HEK293T (cell line): ENCODE results near the gene PHF11.

Experiments
- BHLHE40 ChIP-seq: fragments of 450-650 bp; IDR thresholded peaks from 2 replicates; pipeline ENCODE4 v1.6.1; 2016; ENCODE audit warnings: mild to moderate bottlenecking, moderate library complexity, borderline replicate concordance
- FOXK2 ChIP-seq: fragments of 450-650 bp; IDR thresholded peaks from 2 replicates; pipeline ENCODE4 v1.6.1; 2016; ENCODE audit warnings: mild to moderate bottlenecking
- FOXM1 ChIP-seq: fragments of 450-650 bp; IDR thresholded peaks from 2 replicates; pipeline ENCODE4 v1.6.1; 2017; ENCODE audit warnings: mild to moderate bottlenecking, borderline replicate concordance
- HDGF ChIP-seq: fragments of 450-650 bp; IDR thresholded peaks from 2 replicates; pipeline ENCODE4 v1.6.1; 2017; ENCODE audit warnings: antibody characterized with exemption, borderline replicate concordance
- SP1 ChIP-seq: fragments of 450-650 bp; IDR thresholded peaks from 2 replicates; pipeline ENCODE4 v1.6.1; 2017
- SUZ12 ChIP-seq: fragments of 450-650 bp; IDR thresholded peaks from 2 replicates; pipeline ENCODE4 v1.6.1; 2016; ENCODE audit warnings: mild to moderate bottlenecking

GRCh38 chr13:49464621-49465325, 31.0 kb upstream of the PHF11 start:
- no peak for TF ChIP-seq HDGF
- no peak for TF ChIP-seq SP1
- no peak for TF ChIP-seq FOXM1
- TF ChIP-seq FOXK2: no peak
- TF ChIP-seq BHLHE40: no peak
- TF ChIP-seq SUZ12: no peak
